ENCODE results near the gene LRRC74B.

The LRRC74B gene

DNA sequence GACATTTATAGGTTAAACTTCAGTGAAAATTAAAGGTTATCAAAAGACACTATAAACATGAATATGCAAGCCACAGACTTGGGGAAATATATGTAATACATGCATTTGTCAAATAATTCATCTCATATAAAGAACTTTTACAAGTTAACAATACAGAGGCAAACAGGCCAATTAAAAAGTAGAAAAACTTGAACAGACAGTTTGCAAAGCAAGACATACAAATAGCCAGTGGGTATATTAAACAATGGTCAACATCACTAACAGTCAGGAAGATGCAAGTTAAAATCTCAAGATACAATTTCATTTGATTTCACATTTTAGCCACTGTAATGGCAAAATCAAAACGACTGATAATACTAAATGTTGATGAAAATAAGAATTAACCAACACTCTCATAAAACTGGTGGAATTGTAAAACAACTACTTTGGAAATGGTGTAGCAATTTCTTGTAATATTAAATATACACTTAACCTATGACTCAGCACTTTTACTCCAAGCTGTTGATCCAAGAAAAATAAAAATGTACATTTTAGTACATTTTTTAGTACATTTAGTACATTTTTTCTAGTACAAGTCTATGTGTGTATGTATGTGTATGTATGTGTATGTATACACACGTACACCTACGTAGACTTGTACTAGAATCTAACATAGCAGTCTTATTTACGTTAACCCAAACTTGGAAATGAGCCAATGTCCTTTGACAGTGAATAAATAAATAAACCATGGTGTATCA is 62.8 kb downstream of the LRRC74B start:
- no peak for DNase-seq

Data from cortex of kidney (tissue), 1 donor.